ENCODE results near the gene FMO3.

FMO3 gene

DNA sequence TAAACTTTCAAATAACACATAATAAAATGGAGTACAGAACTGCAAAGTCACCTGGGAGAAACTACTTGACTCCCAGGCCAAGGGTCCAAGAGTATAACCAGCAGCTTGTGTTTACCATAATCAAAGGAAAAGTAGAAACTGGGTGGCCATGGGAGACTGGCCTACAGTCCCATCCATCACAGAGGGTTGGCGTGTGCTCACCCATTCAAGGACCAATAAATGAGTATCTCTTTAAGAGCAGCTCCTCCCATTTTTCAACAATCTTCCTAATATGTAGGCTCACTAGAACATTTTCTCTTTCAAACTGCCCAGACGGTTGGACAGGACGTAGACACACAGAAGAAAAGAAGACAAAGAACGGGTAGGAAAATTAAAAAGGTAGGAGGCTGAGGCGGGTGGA lies at the start of gene FMO3:
Gene FMO3 (plus strand): TSS at position 302 of the 400 bp plus-strand sequence. CDS start 1,754 bp downstream, outside the sequence.
- TF ChIP-seq, protein P1, sequence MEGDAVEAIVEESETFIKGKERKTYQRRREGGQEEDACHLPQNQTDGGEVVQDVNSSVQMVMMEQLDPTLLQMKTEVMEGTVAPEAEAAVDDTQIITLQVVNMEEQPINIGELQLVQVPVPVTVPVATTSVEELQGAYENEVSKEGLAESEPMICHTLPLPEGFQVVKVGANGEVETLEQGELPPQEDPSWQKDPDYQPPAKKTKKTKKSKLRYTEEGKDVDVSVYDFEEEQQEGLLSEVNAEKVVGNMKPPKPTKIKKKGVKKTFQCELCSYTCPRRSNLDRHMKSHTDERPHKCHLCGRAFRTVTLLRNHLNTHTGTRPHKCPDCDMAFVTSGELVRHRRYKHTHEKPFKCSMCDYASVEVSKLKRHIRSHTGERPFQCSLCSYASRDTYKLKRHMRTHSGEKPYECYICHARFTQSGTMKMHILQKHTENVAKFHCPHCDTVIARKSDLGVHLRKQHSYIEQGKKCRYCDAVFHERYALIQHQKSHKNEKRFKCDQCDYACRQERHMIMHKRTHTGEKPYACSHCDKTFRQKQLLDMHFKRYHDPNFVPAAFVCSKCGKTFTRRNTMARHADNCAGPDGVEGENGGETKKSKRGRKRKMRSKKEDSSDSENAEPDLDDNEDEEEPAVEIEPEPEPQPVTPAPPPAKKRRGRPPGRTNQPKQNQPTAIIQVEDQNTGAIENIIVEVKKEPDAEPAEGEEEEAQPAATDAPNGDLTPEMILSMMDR (conservative IDR thresholded peaks at IDR 0.05; ENCODE audit: low read depth, low read length): no peak
- Histone ChIP-seq H3K27me3 (ENCODE audit: insufficient read depth, low read depth) (no peaks in the 10 kb centered on the region), H3K36me3 (ENCODE audit: insufficient read depth) (no peaks in the 10 kb centered on the region), H2AFZ (ENCODE audit: low read depth) (no peak within 1 kb of the TSS), H3K4me3 (IDR thresholded peaks at IDR 0.05; ENCODE audit: insufficient read depth, low read depth, low read length) (no peak within 1 kb of the TSS), H3K4me2 (no peak within 1 kb of the TSS), H4K20me1 (ENCODE audit: insufficient read depth) (no peaks in the 10 kb centered on the region), H3K27ac (no peak within 1 kb of the TSS), H3K9ac (no peak within 1 kb of the TSS), H3K79me2 (ENCODE audit: insufficient read depth, low read depth) (no peaks in the 10 kb centered on the region), H3K4me1 (ENCODE audit: low read depth, poor library complexity, severe bottlenecking) (no peaks in the 10 kb centered on the region)

DNA sequence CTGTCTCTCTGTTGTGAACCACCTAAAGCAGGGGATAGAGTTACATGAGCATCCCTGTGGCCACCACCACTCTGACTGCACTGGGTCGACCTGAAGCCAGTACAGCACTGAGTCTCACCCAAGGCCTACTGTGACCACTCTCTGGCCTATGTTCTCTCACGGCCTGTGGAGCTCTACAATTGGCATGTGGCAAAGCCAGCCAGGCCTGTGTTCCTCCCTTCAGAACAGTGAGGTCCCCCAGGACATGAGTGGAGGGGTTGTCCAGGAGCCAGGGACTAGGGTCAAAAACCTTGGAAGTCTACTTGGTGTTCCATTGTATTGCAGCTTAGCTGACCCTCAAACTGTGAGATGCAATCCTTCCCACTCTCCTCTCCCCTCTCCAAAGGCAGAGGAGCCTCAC lies 42.7 kb upstream of the FMO3 start:
- H3K79me2 ChIP-seq (ENCODE audit: insufficient read depth, low read depth): no peaks in the 10 kb centered on the region

DNA sequence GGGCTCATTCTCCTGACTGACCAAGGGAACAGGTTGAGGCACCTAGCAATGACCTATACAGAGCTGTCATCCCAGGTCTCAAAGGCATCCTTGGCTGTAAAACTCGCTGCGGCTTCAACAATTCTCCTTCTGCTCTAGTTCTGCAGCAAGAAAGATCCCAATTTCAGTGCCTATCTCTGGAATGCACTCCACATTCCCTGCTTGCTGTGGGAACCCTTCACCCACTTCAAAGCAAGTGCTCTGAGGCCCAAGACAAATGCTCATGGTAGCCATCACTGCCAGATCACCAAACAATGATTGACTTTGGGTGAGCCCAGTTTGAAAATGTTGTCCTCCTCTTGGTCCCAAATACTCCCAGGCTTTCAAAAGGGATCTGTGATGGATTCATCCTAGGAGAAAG lies 37.7 kb upstream of the FMO3 start:
- Histone ChIP-seq H3K9ac (no peak overlapping the region), H3K79me2 (ENCODE audit: insufficient read depth, low read depth) (no peaks in the 10 kb centered on the region), H3K36me3 (ENCODE audit: insufficient read depth) (no peaks in the 10 kb centered on the region), H3K4me3 (IDR thresholded peaks at IDR 0.05; ENCODE audit: insufficient read depth, low read depth, low read length) (no peak overlapping the region), H3K27me3 (ENCODE audit: insufficient read depth, low read depth) (no peaks in the 10 kb centered on the region), H4K20me1 (ENCODE audit: insufficient read depth) (no peaks in the 10 kb centered on the region), H3K4me1 (ENCODE audit: low read depth, poor library complexity, severe bottlenecking) (no peaks in the 10 kb centered on the region), H2AFZ (ENCODE audit: low read depth) (no peak overlapping the region), H3K27ac (no peak overlapping the region), H3K4me2 (no peak overlapping the region)
- TF ChIP-seq, protein P1 (conservative IDR thresholded peaks at IDR 0.05; ENCODE audit: low read depth, low read length): no peak

More for the DNA sequence above, 42.7 kb upstream of the FMO3 start:
- Histone ChIP-seq H3K27ac (no peak overlapping the region), H3K4me2 (no peak overlapping the region), H3K9ac (no peak overlapping the region), H4K20me1 (ENCODE audit: insufficient read depth) (no peaks in the 10 kb centered on the region), H3K4me1 (ENCODE audit: low read depth, poor library complexity, severe bottlenecking) (no peaks in the 10 kb centered on the region), H3K4me3 (IDR thresholded peaks at IDR 0.05; ENCODE audit: insufficient read depth, low read depth, low read length) (no peak overlapping the region), H3K36me3 (ENCODE audit: insufficient read depth) (no peaks in the 10 kb centered on the region), H2AFZ (ENCODE audit: low read depth) (no peak overlapping the region), H3K27me3 (ENCODE audit: insufficient read depth, low read depth) (no peaks in the 10 kb centered on the region)
- TF ChIP-seq, protein P1 (conservative IDR thresholded peaks at IDR 0.05; ENCODE audit: low read depth, low read length): no peak

DNA sequence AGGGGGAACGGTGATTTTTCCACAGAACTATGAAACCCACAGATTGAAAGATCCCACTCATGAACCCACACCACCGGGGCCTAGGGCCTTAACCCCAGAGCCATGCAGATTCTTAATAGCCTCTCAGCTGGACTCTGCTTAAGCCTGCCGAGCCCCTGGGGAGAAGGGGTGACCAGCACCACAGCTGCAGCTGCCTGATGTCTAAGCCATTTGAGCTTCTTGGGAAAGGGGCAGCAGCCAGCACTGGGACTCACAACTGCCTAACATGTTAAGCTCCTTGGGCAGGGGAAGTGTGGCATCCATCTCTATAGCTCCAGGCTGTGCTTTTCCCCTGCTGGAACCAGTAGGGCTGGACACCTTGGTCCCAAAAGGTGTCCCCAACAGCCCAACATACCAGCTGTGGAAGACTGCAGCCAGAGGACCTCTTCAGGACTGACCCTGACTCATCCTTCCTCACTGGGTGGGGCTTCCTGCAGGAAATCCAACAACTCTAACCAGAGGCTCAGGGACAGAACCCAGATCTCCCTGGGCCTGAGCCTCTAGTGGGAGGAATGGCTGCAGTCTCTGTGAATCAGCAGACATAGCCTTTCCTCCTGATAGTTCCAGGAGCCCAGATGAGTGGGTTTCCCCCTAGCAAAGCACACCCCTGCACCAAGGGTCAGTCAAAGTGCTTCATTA lies 34.6 kb upstream of the FMO3 start:
- Histone ChIP-seq H3K79me2 (ENCODE audit: insufficient read depth, low read depth) (no peaks in the 10 kb centered on the region), H3K27ac (no peak overlapping the region), H2AFZ (ENCODE audit: low read depth) (no peak overlapping the region), H3K4me1 (ENCODE audit: low read depth, poor library complexity, severe bottlenecking) (no peaks in the 10 kb centered on the region), H3K4me3 (IDR thresholded peaks at IDR 0.05; ENCODE audit: insufficient read depth, low read depth, low read length) (no peak overlapping the region), H3K9ac (no peak overlapping the region), H3K27me3 (ENCODE audit: insufficient read depth, low read depth) (no peaks in the 10 kb centered on the region), H4K20me1 (ENCODE audit: insufficient read depth) (no peaks in the 10 kb centered on the region), H3K36me3 (ENCODE audit: insufficient read depth) (no peaks in the 10 kb centered on the region), H3K4me2 (no peak overlapping the region)
- TF ChIP-seq, protein P1 (conservative IDR thresholded peaks at IDR 0.05; ENCODE audit: low read depth, low read length): no peak
